ENCODE measurements around the gene TTBK2.

The TTBK2 gene

GRCh38 chr15:42919799-42920518 lies 619 bp downstream of the TTBK2 start:
- no peaks in the 10 kb centered on the region for H3K36me3 ChIP-seq (replicated peaks; ENCODE audit: low read depth, low read length)
- H3K4me2 ChIP-seq (ENCODE audit: low read length) = peak overlapping the region; percentile 96
- H3K27me3 ChIP-seq (ENCODE audit: low read depth, low read length) = no peaks in the 10 kb centered on the region
- H2AFZ ChIP-seq (ENCODE audit: low read depth, low read length) = peak overlapping the region; percentile 33; the same call in 1 of the 2 replicates
- no peak for TF ChIP-seq EZH2phosphoT487 (IDR thresholded peaks at IDR 0.05; ENCODE audit: low read depth)
- TF ChIP-seq CTCF (IDR thresholded peaks at IDR 0.05; ENCODE audit: low read depth, low read length) = no peak
- H3K4me3 ChIP-seq (ENCODE audit: low read length) = peak overlapping the region; percentile 83
- no peaks in the 10 kb centered on the region for H4K20me1 ChIP-seq (ENCODE audit: insufficient read depth, low read length)
- H3K27ac ChIP-seq (ENCODE audit: low read length) = peak overlapping the region; percentile 7; the same call in 1 of the 2 replicates
- H3K4me1 ChIP-seq (ENCODE audit: low read length) = peaks cover 26% of the 10 kb centered on the region
- H3K9me3 ChIP-seq (ENCODE audit: insufficient read depth, low read length) = no peaks in the 10 kb centered on the region
- peak overlapping the region; percentile 73 for H3K9ac ChIP-seq (ENCODE audit: low read length)
- H3K79me2 ChIP-seq (ENCODE audit: low read length) = peaks cover 20% of the 10 kb centered on the region

- Histone ChIP-seq H3K4me2 (ENCODE audit: low read length) (peak overlapping the region; percentile 96), H3K79me2 (ENCODE audit: low read length) (peaks cover 20% of the 10 kb centered on the region), H3K9ac (ENCODE audit: low read length) (peak overlapping the region; percentile 73), H3K9me3 (ENCODE audit: insufficient read depth, low read length) (no peaks in the 10 kb centered on the region), H3K27me3 (ENCODE audit: low read depth, low read length) (no peaks in the 10 kb centered on the region), H3K36me3 (replicated peaks; ENCODE audit: low read depth, low read length) (no peaks in the 10 kb centered on the region), H3K4me1 (ENCODE audit: low read length) (peaks cover 26% of the 10 kb centered on the region), H4K20me1 (ENCODE audit: insufficient read depth, low read length) (no peaks in the 10 kb centered on the region), H2AFZ (ENCODE audit: low read depth, low read length) (no peak overlapping the region), H3K27ac (ENCODE audit: low read length) (no peak overlapping the region), H3K4me3 (ENCODE audit: low read length) (peak overlapping the region; percentile 83)
- no peak for TF ChIP-seq EZH2phosphoT487 (IDR thresholded peaks at IDR 0.05; ENCODE audit: low read depth)
- TF ChIP-seq CTCF (IDR thresholded peaks at IDR 0.05; ENCODE audit: low read depth, low read length) = no peak
These were observed 1.3 kb downstream of the TTBK2 start for GRCh38 chr15:42919308-42919707.

GRCh38 chr15:42918047-42918446 lies 2.5 kb downstream of the TTBK2 start:
- Histone ChIP-seq H2AFZ (ENCODE audit: low read depth, low read length) (no peak overlapping the region), H3K4me1 (ENCODE audit: low read length) (peaks cover 26% of the 10 kb centered on the region), H3K9me3 (ENCODE audit: insufficient read depth, low read length) (no peaks in the 10 kb centered on the region), H3K9ac (ENCODE audit: low read length) (no peak overlapping the region), H3K79me2 (ENCODE audit: low read length) (peaks cover 20% of the 10 kb centered on the region), H3K27ac (ENCODE audit: low read length) (no peak overlapping the region), H4K20me1 (ENCODE audit: insufficient read depth, low read length) (no peaks in the 10 kb centered on the region), H3K4me3 (ENCODE audit: low read length) (peak overlapping the region; percentile 32), H3K4me2 (ENCODE audit: low read length) (peak overlapping the region; percentile 96), H3K36me3 (replicated peaks; ENCODE audit: low read depth, low read length) (no peaks in the 10 kb centered on the region), H3K27me3 (ENCODE audit: low read depth, low read length) (no peaks in the 10 kb centered on the region)
- no peak for TF ChIP-seq CTCF (IDR thresholded peaks at IDR 0.05; ENCODE audit: low read depth, low read length)
- no peak for TF ChIP-seq EZH2phosphoT487 (IDR thresholded peaks at IDR 0.05; ENCODE audit: low read depth)

GRCh38 chr15:42915654-42916315 lies 4.8 kb downstream of the TTBK2 start:
- H3K36me3 ChIP-seq (replicated peaks; ENCODE audit: low read depth, low read length) = no peaks in the 10 kb centered on the region
- H3K9ac ChIP-seq (ENCODE audit: low read length) = no peak overlapping the region
- TF ChIP-seq EZH2phosphoT487 (IDR thresholded peaks at IDR 0.05; ENCODE audit: low read depth) (no peak), CTCF (IDR thresholded peaks at IDR 0.05; ENCODE audit: low read depth, low read length) (no peak)
- no peak overlapping the region for H3K4me3 ChIP-seq (ENCODE audit: low read length)
- H3K9me3 ChIP-seq (ENCODE audit: insufficient read depth, low read length) = no peaks in the 10 kb centered on the region
- H3K27me3 ChIP-seq (ENCODE audit: low read depth, low read length) = no peaks in the 10 kb centered on the region
- peaks cover 21% of the 10 kb centered on the region for H3K4me1 ChIP-seq (ENCODE audit: low read length)
- no peak overlapping the region for H2AFZ ChIP-seq (ENCODE audit: low read depth, low read length)
- H3K4me2 ChIP-seq (ENCODE audit: low read length) = no peak overlapping the region
- H3K27ac ChIP-seq (ENCODE audit: low read length) = no peak overlapping the region
- H4K20me1 ChIP-seq (ENCODE audit: insufficient read depth, low read length) = peaks cover 3% of the 10 kb centered on the region; the same call in 1 of the 2 replicates
- peaks cover 22% of the 10 kb centered on the region for H3K79me2 ChIP-seq (ENCODE audit: low read length)

All from OCI-LY3 (cell line).